GM21737 (cell line): ENCODE results near the gene KRT80.

Experiments
- ATAC-seq: cut with Tn5 transposase; IDR thresholded peaks from one replicate; pipeline ENCODE4 v1.9.1; 2021; ENCODE audit warnings: mild to moderate bottlenecking, moderate library complexity; ENCODE audit not compliant: unreplicated experiment

KRT80 gene

DNA sequence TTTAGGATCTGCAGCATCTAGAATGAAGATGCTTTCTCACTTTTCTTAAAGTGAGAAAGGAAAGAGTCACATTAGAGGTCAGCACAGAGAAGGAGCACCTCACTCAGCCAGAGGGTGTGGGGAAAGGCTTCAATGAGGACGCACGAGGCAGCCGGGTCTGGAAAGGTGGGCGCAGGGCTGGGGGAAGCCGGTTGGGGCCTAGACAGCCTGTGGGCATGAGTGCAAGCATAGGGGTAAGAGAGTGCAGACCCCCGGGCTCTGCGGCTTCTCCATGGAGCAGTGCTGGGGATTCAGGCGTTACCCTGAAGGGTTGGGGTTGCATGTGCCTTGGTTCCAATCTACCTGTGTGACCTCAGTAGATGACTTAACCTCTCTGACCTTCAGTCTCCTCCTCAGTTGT is 49.9 kb downstream of the KRT80 start:
- ATAC-seq = no peak

- no peak for ATAC-seq
These were observed 50.5 kb downstream of the KRT80 start for GRCh38 chr12:52141306-52141705.

DNA sequence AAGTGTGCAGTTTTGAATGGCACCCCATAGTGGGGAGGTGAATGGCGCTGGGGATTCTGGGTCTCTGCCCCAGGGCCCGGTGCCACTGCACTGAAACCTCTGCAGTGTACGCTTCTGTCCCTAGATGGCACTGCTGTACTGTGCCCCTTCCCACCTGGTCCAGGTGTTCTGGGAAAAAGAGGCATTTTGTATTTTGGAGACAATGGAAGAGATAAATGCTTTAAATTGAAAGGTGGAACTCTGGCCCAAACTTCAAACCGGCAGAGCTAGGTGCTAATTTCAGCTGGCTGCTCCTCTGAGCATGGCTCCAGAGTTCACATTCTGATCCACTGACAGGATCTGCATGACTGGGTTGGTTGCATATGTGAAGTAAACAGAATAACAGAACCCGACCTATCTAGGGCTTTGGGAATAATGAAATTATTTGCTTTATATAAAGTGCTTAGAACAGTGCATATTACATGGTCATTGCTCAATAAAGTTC is 52.2 kb downstream of the KRT80 start:
- ATAC-seq = no peak

DNA sequence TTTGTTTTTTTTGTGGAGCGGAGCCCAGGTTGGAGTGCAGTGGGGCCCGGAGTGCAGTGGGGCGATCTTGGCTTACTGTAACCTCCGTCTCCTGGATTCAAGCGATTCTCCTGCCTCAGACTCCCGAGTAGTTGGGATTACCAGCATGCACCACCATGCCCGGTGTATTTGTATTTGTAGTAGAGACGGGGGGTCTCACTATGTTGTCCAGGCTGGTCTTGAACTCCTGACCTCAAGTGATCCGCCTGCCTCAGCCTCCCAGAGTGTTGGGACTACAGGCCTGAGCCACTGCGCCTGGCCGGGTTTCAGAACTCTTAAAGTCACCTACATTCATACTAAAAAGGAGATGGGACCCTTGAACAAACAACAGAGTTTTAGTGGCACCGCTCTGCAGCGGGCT is 52.7 kb downstream of the KRT80 start:
- ATAC-seq = no peak

- no peak for ATAC-seq
These were observed 54.1 kb downstream of the KRT80 start for GRCh38 chr12:52137746-52138145.

DNA sequence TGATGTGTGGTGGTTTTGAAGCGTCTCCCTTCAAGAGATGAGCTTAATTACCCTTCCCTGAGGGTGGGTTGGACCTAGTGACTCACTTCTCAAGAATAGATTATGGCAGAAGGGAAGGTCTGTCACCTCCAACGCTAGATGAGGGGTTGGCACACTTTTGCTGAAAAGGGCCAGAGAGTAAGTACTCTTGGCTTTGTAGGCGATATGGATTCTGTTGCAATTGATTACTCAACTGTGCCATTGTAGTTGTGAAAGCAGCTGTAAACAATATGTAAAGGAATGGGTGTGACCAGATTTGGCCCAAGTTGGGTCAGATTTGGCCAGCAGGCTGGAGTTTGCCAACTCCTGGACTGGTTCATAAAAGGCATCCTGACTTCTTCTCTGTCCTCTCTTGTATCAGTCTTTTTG is 59.1 kb downstream of the KRT80 start:
- no peak for ATAC-seq

GRCh38 chr12:52130711-52131110 is 61.1 kb downstream of the KRT80 start:
- ATAC-seq = no peak

- no peak for ATAC-seq
These were observed 63.9 kb downstream of the KRT80 start for GRCh38 chr12:52127683-52128450.

DNA sequence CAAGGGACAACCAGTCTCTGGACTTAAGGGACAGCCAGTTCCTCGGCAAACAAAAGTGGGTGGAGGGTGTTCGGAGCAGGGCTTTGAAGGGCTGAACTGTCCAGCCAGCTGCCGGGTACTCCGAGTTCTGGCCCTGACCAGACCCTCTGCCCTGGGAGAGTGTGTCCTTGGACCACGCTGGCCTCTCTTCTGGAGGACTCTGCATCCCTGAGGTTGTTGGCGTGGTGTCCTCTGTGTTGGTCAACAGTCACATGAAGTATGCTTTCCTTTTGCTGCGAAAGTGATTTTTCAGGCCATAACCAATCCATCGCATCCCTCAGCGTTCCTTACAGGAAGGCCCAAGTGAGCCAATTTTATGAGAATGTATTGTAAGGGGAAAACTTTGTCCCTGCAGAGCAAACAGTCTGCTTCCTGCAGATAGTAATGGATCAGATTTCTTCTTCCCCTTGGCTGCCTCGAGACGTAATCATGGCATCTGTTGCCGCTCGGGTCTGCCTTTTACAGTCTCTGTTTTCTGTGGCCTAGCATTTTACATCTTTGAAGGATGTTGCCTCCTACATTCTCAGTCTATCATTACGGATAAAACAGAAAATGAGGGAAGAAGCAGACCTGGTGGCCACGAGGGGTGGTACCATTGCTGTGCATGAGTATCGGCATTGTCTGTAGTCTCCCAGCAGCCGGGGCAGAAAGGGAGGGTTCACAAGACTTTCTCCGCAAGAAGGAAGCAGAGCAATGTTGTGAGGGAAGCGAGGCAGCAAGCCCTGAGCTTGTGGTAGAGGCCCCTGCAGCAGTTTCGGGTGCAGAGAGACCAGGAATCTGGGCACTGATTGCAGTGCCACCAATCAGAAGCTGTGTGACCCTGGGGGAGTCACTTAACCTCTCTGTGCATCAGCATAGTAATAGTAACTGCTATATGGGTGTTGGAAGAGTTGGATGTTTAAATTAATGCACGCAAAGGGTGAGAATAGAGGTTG is 64.9 kb downstream of the KRT80 start:
- ATAC-seq = no peak

- no peak for ATAC-seq
These were observed 65.7 kb downstream of the KRT80 start for GRCh38 chr12:52126050-52126604.

DNA sequence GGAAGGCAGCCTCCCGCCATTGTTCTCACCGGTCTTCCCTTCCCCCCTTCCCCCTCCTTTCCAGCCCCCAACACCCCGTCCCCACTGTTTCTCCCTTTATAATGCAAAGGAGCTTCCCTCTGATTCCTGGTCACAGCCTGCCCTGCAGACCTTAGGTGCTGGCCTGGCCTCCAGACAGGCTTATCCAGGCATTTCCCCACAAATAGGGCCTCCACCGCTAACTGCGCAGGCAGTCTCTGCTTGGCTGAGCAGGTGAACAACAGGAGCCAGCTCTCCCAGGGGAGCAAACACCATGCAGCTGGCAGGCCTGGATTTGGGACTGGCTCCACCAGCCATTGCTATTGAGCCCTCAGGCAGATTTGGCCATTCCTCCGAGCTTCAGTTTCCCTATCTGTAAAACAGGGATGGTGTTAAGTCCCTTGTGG is 66.3 kb downstream of the KRT80 start:
- no peak for ATAC-seq

DNA sequence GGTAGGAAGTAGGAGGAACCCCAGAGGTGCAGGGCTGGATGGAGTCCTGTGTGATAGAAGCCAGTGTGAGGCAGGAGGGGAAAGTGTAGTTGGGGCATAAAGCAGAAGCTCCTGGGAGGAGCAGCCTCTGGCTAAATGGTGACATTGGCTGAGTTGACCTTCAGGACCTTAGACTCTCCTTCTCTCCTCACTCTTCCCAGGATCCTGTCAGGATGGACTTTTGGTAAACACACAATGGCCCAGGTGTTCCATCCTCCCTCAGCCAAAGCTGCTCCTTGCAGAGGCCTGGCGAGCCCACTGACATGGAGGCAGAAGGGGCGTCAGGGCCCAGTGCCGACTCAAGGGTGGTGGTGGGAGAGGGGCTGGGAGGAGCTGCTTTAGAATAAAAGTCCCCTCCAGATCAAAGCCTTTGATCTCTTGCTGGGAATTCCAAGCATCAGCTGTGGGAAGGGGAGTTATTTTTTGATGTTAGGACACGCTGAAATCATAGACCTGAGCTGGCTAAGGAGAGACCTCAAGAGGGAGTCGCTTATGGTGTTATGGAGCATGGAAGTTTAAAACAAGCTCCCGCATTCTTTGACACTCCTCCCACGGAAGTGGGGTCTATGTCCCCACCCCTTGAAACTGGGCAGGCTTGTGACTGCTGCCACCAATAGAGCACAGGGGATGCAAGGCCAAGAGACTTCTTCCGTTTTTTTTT is 68.2 kb downstream of the KRT80 start:
- no peak for ATAC-seq

DNA sequence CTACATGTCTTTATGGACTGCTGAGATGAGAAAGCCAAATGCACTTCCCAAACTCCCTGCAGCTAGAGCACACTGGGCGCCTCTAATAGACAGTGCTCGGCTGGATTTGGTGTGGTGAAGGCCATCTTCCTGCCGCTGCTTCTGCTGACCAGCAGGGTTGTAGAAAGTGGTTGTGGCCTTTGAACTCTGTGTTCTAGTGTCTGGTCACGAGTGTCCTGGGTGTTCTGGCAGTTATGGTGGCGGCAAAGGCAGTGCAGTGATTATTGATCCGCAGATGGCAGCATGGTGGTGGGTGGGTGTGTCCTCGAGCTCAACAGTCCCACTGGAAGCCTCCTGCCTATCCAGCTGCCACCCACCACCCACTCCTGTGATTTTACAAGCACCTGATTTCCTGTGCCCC is 68.9 kb downstream of the KRT80 start:
- ATAC-seq = no peak

DNA sequence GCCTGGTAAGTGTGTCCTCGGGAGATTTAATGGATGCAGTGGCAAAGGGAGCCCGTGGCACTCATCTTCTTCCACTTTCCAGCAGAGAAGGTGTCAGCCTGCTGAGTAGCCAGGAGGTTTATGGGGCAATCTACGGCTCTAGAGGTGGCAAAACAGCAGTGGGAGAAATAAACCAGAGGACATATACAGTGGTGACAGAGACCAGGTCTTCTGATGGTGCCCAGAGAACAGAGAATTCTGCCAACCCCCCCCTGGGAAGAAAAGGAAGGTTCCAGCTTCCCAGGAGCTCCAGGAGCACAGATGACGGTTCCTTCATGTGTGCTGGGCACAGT is 69.3 kb downstream of the KRT80 start:
- ATAC-seq = no peak

- ATAC-seq = no peak
These were observed 69.8 kb downstream of the KRT80 start for GRCh38 chr12:52121824-52122539.

DNA sequence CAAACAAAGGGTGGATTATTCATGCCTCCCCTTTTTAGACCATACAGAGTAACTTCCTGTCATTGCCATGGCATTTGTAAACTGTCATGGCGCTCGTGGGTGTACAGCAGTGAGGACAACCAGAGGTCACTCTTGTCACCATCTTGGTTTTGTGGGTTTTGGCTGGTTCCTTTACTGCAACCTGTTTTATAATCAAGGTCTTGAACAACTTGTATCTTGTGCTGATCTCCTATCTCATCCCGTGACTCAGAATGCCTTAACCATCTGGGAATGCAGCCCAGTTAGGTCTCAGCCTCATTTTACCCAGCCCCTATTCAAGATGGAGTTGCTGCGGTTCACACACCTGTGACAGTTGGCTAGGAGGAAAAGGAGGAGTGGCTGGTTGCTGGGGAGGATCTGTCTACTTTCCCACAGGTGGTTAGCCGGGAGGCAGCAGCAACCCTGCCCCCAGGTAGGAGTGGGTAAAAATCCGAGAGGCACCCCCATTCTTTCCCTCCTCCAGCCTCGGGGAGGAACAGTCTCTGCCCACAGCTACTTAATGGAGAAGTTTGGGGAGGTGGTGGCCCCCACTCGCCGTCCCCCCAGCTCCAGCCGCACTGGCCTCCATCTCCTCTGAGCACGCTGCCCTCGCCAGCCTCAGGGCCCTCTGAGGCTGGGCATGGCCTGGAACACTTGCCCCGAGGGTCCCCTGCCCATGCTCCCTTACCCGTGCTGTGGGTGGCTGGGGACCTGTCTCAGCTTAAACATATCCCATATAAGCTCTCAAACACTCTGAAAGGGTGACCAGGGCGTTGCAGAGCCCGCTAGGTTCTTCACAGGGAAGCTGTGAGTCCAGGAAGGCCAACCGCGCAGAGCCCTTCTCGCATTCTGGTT is 70.6 kb downstream of the KRT80 start:
- ATAC-seq = no peak

GRCh38 chr12:52119398-52120254 is 72.2 kb downstream of the KRT80 start:
- no peak for ATAC-seq
